Naive thymus-derived CD8-positive, alpha-beta T cell (primary cell): ENCODE measurements around the gene ACOXL. TPM values are rescaled to one million over a fixed set of nuclear protein-coding genes. Genes with fewer than 3 reads are reported as not detected.
"Not testable (repeated sequence)": the region's sequence is repeated elsewhere in the genome, so short reads cannot be mapped to it uniquely, and the experiment has no call there.

ENCODE experiments used
- ATAC-seq, 2 donors: fragments of 150-1000 bp; cut with Tn5 transposase in 1 of 2; sonication (Bioruptor Pico), chemical (Tn5 transposase) in 1 of 2; 1 replicate in 1 of 2; 2 replicates in 1 of 2; pipeline ENCODE4 v1.10.0; 2021; ENCODE audit warnings: mild to moderate bottlenecking in 2 of 2, moderate library complexity in 2 of 2
- POLR2A ChIA-PET: fragments of 350-600 bp; sonication (Branson Sonifier 250); formaldehyde crosslinking; loops from one replicate; lab custom pipeline; 2021; ENCODE audit warnings: antibody characterized with exemption; lab: Charles Lee
- DNase-seq, 10 donors: peaks; one replicate each; pipeline versions ENCODE4 v3.0.0 to v3.0.0-alpha.2; 2020 to 2022
- H3K27ac Mint-ChIP-seq, 10 donors: one replicate each; pipeline ENCODE4 v1.8.0; 2020 to 2022; ENCODE audit warnings: mild to moderate bottlenecking in 10 of 10, mixed read lengths in 10 of 10, moderate library complexity in 4 of 10, inconsistent platforms in 1 of 10
- H3K27me3 Mint-ChIP-seq, 5 donors: one replicate each; pipeline ENCODE4 v1.8.0; 2021 to 2022; ENCODE audit warnings: mixed read lengths in 5 of 5
- H3K36me3 Mint-ChIP-seq, 3 donors: one replicate each; pipeline ENCODE4 v1.8.0; 2020 to 2022; ENCODE audit warnings: mixed read lengths in 3 of 3, mild to moderate bottlenecking in 2 of 3, inconsistent platforms in 1 of 3
- H3K4me1 Mint-ChIP-seq, 4 donors: one replicate each; pipeline ENCODE4 v1.8.0; 2021 to 2022; ENCODE audit warnings: mixed read lengths in 4 of 4
- H3K4me3 Mint-ChIP-seq, 10 donors: one replicate each; pipeline ENCODE4 v1.8.0; 2020 to 2022; ENCODE audit warnings: mild to moderate bottlenecking in 10 of 10, mixed read lengths in 10 of 10, moderate library complexity in 6 of 10, inconsistent platforms in 1 of 10
- H3K9me3 Mint-ChIP-seq, 9 donors: one replicate each; pipeline ENCODE4 v1.8.0; 2020 to 2022; ENCODE audit warnings: mixed read lengths in 9 of 9, mild to moderate bottlenecking in 3 of 9, inconsistent platforms in 1 of 9, moderate library complexity in 1 of 9
- polyA plus RNA-seq, 3 donors: library from polyadenylated mRNA; unstranded; fragments of 300-500 nt; fragmentation: Illumina TruSeq; gene quantifications; one replicate each; pipeline ENCODE4 v1.2.3, GENCODE V29; 2021
- total RNA-seq, 8 experiments: library from RNA in 2 of 8; stranded (reverse) in 2 of 8; gene quantifications; one replicate each; pipeline ENCODE4 v1.2.3 and lab custom pipeline; 2021 to 2026

ACOXL gene
- total and polyA plus RNA-seq, 5 experiments from 2014 or later: not detected

DNA sequence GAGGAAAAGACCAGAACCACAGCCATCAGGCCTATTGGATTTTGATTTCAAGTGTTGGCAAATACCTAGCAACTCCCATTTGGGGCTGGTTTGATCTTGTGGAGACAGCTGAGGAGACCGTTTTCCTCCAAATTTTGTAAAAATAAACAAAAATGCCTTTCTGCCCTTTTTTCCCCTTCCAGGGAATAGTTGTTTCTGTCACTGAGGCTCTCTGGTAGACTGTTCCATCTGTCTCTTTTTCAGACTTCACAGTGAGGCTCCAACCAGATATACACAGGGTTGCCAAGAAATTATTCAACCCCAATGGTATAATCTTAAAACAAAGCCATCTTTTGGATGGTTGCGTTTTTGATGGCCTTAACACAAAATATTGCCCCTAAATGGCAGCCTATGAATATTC is 115.7 kb downstream of the ACOXL start:
- Mint-ChIP-seq H3K27ac (peak overlapping the region in 8 of 10 donors; percentile 69 to 97 (median 93)), H3K4me3 (peak overlapping the region in 2 of 10 donors; percentile 11 to 82), H3K9me3 (no peaks in the 10 kb centered on the region), H3K4me1 (peaks cover 55 to 86% (median 78%) of the 10 kb centered on the region in 4 donors), H3K36me3 (peaks cover 0 to 3% (median 0%) of the 10 kb centered on the region in 3 donors), H3K27me3 (no peaks in the 10 kb centered on the region)
- ATAC-seq (no peak), DNase-seq (no peak)
- POLR2A ChIA-PET: interaction anchor here (3.7 kb wide), 1 partner anchor 11 kb away, joined by 30 read pairs; no protein-coding TSS in a partner anchor

DNA sequence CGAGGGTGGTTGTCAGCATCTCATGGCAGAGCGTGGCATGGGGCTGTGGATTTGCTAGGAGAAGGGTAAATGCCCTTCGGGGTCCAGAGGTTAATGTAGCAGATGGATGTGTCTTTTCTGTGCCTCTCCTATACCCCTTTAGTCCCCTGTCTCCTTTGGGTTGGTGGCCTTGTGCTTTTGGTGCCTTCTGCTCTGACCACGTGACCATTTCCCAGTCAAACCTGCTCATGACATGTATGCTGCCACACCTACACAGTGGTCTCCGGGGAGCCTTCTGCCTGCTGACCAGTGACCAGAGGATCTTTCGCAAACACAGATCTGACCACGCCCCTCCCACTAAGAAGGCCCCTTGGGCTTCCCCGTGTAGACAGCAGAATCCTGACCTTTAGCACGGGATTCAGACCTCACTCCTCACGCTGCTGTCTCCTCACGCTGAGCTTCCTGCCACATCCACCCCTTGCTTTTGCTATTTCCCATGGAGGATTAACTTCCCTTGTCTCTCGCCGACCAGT is 116.2 kb downstream of the ACOXL start:
- ATAC-seq (no peak), DNase-seq (no peak)
- Mint-ChIP-seq H3K9me3 (no peaks in the 10 kb centered on the region), H3K4me1 (peaks cover 55 to 86% (median 79%) of the 10 kb centered on the region in 4 donors), H3K27me3 (no peaks in the 10 kb centered on the region), H3K27ac (peak overlapping the region in 8 of 10 donors; percentile 37 to 90 (median 78)), H3K36me3 (peaks cover 0 to 3% (median 0%) of the 10 kb centered on the region in 3 donors), H3K4me3 (peak overlapping the region in 1 of 10 donors; percentile 33)
- POLR2A ChIA-PET: interaction anchor here (3.7 kb wide), 1 partner anchor 10 kb away, joined by 30 read pairs; no protein-coding TSS in a partner anchor

DNA sequence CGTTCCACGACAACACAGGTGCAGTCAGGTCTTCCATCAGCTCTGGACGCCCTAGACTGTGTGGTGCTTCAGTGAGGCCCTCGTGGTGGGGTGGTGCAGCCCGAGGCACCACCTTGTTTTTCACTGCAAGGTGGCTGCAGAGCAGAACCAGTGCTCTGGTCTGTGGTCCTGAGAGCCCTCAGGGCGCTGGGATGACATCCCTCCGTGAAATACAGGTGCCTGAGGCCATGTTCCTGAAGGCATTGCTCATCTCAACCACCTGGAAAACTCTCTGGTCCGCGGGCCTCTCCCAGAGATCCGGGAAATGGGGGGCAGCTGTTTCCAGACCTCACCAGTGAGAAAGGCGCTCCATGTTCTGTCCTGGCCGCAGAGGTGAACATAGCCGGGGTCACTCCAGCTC is 119.2 kb downstream of the ACOXL start:
- Mint-ChIP-seq H3K27me3 (no peaks in the 10 kb centered on the region), H3K9me3 (no peaks in the 10 kb centered on the region), H3K36me3 (no peaks in the 10 kb centered on the region), H3K27ac (peak overlapping the region in 9 of 10 donors; percentile 52 to 95 (median 88)), H3K4me3 (peak overlapping the region in 3 of 10 donors; percentile 10 to 67 (median 43)), H3K4me1 (peaks cover 48 to 81% (median 74%) of the 10 kb centered on the region in 4 donors)
- POLR2A ChIA-PET: interaction anchor here (1.1 to 2.4 kb wide), 5 partner anchors 15 to 269 kb away, joined by 3 to 9 read pairs (median 5); partner anchors contain the start of gene BCL2L11
- no peak for DNase-seq
- no peak for ATAC-seq

DNA sequence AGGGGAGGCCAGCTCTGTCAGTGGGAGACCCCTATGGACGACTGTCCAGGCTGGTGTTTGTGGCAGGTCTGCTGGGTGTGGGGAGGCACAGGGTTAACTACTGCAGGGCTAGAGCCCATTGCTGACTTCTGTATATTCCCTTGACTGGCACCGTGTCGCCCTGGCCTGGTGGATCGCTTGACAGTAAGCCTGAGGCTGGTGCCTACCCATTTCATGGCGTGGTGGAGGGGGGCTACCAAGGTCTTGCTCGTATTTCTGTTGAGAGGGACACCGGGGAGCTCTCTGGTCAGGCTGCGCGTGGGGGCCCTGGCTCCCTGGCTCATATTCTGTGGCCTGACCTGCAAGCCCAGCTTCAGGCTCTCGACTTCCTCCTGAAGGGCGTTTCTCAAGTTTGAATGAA is 119.7 kb downstream of the ACOXL start:
- Mint-ChIP-seq H3K9me3 (no peaks in the 10 kb centered on the region), H3K27me3 (no peaks in the 10 kb centered on the region), H3K36me3 (no peaks in the 10 kb centered on the region), H3K4me1 (peaks cover 47 to 81% (median 69%) of the 10 kb centered on the region in 4 donors), H3K4me3 (peak overlapping the region; percentile 13 to 83 (median 63)), H3K27ac (peak overlapping the region; percentile 82 to 95 (median 89))
- ATAC-seq (no peak), DNase-seq (no peak)
- POLR2A ChIA-PET: interaction anchor here (1.1 to 2.4 kb wide), 5 partner anchors 14 to 269 kb away, joined by 3 to 9 read pairs (median 5); partner anchors contain the start of gene BCL2L11

DNA sequence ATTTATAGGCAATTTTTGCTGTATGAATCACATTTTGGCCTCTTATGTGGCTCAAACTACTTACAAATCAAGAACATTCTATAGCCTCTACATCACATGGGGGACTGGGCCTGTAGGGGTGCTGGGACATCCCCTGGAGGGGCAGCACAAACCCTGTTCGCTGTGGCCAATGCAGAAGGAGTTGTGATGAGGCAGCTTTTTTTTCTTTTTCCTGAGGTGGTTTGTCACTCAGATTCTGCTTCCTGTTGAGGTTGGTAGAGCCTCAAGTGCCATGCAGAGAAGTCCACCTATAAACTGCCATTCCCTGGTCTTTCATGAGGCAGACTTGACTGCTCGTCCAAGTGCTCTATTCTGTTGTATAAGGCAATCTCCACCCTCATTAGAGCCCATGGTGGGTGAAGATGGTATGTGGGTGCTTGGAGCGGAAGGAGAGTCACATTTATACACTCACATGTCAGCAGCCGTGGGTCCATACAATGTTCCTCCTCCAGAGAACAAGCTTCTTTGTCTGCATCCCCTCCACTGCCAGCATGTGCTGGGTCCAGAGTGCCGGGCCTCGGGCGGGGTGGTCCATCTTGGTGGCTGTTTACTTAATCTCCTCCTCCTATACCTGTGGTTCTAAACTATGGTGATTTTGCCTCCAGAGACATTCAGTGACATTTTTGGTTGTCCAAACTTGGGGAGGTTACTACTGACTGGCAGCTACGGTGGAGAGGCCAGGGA is 120.3 kb downstream of the ACOXL start:
- no peaks in the 10 kb centered on the region for H3K9me3 Mint-ChIP-seq
- peaks cover 43 to 76% (median 64%) of the 10 kb centered on the region in 4 donors for H3K4me1 Mint-ChIP-seq
- ATAC-seq: peak; percentile 84 to 88
- peak overlapping the region; percentile 13 to 83 (median 66) for H3K4me3 Mint-ChIP-seq
- POLR2A ChIA-PET: interaction anchor here (0.7 to 2.4 kb wide), 6 partner anchors 21 to 268 kb away, joined by 3 to 11 read pairs (median 6); partner anchors contain the start of gene BCL2L11
- H3K27me3 Mint-ChIP-seq: no peaks in the 10 kb centered on the region
- H3K27ac Mint-ChIP-seq: peak overlapping the region; percentile 82 to 95 (median 89)
- peak in 7 of 10 donors; percentile 43 to 66 (median 52) for DNase-seq
- H3K36me3 Mint-ChIP-seq: no peaks in the 10 kb centered on the region

DNA sequence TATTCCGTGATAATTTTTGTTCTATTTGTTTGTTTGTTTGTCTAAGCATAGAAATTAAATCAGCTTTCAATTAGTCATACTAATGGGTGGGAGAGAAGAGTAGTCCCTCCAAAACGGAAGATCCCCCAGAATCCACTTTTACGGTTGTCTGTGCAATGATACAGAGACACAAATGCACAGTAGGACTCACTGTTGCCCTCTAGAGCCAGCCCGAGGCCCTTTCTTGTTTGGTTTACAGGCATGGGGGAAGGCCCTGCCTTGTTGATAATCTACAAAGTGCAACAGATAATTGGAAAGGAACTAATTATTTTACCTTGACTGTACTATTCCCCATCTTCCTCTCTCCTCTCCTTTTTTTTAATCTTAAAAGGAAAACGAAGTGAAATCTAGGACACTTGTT is 121.1 kb downstream of the ACOXL start:
- no peaks in the 10 kb centered on the region for H3K27me3 Mint-ChIP-seq
- H3K4me1 Mint-ChIP-seq: peaks cover 43 to 81% (median 65%) of the 10 kb centered on the region in 4 donors
- peak in 8 of 10 donors; percentile 37 to 73 (median 50) for DNase-seq
- peak overlapping the region in 9 of 10 donors; percentile 2 to 83 (median 67) for H3K4me3 Mint-ChIP-seq
- no peaks in the 10 kb centered on the region for H3K36me3 Mint-ChIP-seq
- ATAC-seq: no peak
- no peaks in the 10 kb centered on the region for H3K9me3 Mint-ChIP-seq
- H3K27ac Mint-ChIP-seq: peak overlapping the region; percentile 76 to 95 (median 86)
- POLR2A ChIA-PET: interaction anchor here (0.7 to 2.4 kb wide), 5 partner anchors 20 to 267 kb away, joined by 3 to 11 read pairs (median 4); partner anchors contain the start of gene BCL2L11

DNA sequence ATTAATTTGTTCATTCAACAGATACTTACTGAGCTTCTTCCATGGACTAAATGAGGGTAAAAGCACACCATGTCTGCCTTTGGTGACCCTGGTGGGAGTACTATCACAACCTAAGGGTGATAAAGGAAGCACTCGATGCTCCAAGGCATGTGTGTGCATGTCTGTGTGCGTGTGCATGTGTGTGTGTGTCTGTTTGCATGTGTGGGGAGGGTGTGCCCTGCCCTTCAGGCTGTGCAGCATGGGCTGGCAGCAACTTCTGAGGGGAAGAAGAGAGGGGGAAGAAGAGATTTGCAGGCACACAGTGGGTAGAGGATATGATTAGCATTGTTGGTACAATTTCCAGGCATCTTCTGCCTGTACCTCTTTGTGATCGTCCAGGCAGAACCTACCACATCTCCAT is 121.6 kb downstream of the ACOXL start:
- Mint-ChIP-seq H3K27me3 (no peaks in the 10 kb centered on the region), H3K4me3 (peak overlapping the region in 1 of 10 donors; percentile 3), H3K27ac (peak overlapping the region; percentile 38 to 95 (median 79)), H3K9me3 (no peaks in the 10 kb centered on the region), H3K36me3 (no peaks in the 10 kb centered on the region), H3K4me1 (peaks cover 42 to 81% (median 66%) of the 10 kb centered on the region in 4 donors)
- POLR2A ChIA-PET: interaction anchor here (1.0 to 1.5 kb wide), 3 partner anchors 19 to 42 kb away, joined by 4 to 11 read pairs (median 4); no protein-coding TSS in a partner anchor
- no peak for DNase-seq
- no peak for ATAC-seq

DNA sequence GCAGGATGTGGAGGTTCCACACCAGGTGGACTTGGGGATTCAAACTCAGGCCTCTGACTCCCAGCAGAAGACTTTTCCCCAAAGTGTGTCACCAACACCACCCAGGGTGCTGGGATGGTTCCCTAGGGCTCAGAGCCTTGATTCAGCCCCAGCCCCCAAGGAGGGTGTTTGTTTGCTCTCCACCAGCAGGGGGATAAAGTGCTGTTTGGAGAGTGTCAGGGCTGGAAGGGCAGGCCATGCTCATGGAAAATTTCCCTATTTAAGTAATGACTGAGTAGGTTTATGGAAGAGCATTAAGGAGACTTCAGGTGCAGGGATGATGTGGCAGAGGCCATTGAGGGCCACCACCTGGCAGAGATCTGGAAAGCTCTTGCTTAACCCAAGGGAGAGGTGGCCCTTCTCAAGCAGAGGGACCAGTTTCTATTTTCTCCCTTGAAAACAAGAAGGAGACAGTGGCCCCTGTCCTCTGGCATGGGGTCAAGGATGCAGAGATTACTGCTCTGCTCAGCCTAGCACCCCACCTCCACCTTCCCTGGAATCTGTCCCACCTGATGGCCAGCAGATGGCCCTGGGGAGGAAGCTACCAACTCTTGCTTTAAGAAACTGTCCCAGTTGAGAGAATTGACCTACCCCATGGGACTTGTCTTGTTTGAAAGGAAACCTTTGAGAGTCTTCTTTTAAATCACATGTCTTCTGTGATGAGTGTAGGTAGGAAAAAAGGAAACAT is 122.1 kb downstream of the ACOXL start:
- POLR2A ChIA-PET: interaction anchor here (1.0 to 1.5 kb wide), 3 partner anchors 19 to 42 kb away, joined by 4 to 11 read pairs (median 4); no protein-coding TSS in a partner anchor
- DNase-seq: no peak
- no peak for ATAC-seq

DNA sequence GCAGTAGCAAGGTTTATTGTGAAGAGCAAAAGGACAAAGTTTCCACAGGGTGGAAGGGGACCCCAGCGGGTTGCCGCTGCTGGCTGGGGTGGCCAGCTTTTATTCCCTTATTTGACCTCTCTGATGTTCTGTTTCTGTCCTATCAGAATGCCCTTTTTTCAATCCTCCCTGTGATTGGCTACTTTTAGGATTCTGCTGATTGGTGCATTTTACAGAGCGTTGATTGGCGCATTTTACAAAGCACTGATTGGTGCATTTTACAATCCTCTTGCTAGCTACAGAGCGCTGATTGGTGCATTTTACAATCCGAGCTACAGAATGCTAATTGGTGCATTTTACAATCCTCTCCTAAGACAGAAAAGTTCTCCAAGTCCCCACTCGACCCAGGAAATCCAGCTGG is 123.5 kb downstream of the ACOXL start:
- H3K27ac Mint-ChIP-seq: peak overlapping the region in 5 of 10 donors; percentile 48 to 95 (median 55)
- H3K36me3 Mint-ChIP-seq, POLR2A ChIA-PET, H3K4me3 Mint-ChIP-seq, H3K9me3 Mint-ChIP-seq, DNase-seq, H3K27me3 Mint-ChIP-seq, ATAC-seq: not testable (repeated sequence)
- peaks cover 49 to 85% (median 74%) of the 10 kb centered on the region in 4 donors for H3K4me1 Mint-ChIP-seq

More for the DNA sequence above, 122.1 kb downstream of the ACOXL start:
- no peaks in the 10 kb centered on the region for H3K9me3 Mint-ChIP-seq
- H3K27me3 Mint-ChIP-seq: no peaks in the 10 kb centered on the region
- H3K27ac Mint-ChIP-seq: peak overlapping the region in 8 of 10 donors; percentile 16 to 95 (median 80)
- H3K4me3 Mint-ChIP-seq: no peak overlapping the region
- peaks cover 44 to 81% (median 68%) of the 10 kb centered on the region in 4 donors for H3K4me1 Mint-ChIP-seq
- H3K36me3 Mint-ChIP-seq: no peaks in the 10 kb centered on the region

DNA sequence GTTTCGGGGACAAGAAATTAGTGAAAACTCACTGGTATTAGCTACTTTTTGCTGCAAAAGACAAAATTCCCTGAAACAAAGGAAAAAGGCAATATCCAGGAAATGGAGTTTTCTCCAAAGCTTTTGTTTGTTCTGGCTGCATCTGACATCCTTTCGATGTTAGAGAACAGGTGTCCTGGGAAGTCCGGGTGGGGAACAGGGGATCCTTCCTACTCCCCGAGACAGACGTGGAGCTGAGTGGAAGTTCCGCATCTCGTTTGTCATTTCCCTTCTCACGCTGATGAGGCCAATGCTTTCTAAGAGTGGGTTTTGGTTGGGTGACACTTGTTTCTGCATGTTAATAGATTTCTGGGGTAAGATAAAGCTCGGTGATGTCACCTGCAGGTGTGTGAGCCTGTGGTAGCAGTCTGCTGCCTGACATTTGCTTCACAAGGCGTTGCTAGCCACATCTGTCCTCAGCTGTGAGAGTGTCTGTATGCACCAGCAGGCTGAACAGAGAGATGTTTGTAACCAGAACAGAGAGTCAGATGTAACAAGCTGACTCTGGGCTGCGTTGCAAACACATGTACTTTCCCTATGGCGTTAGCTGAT is 125.9 kb downstream of the ACOXL start:
- H3K27ac Mint-ChIP-seq: peak overlapping the region; percentile 90 to 98 (median 96)
- H3K4me1 Mint-ChIP-seq: peaks cover 32 to 65% (median 59%) of the 10 kb centered on the region in 4 donors
- H3K36me3 Mint-ChIP-seq: no peaks in the 10 kb centered on the region
- no peaks in the 10 kb centered on the region for H3K27me3 Mint-ChIP-seq
- ATAC-seq (peak; percentile 95 to 96), DNase-seq (peak; percentile 38 to 92 (median 84))
- POLR2A ChIA-PET: interaction anchor here (0.8 to 2.3 kb wide), 9 partner anchors 11 to 263 kb away, joined by 3 to 30 read pairs (median 6); partner anchors contain the start of gene BCL2L11
- peak overlapping the region; percentile 66 to 86 (median 82) for H3K4me3 Mint-ChIP-seq
- no peaks in the 10 kb centered on the region for H3K9me3 Mint-ChIP-seq

DNA sequence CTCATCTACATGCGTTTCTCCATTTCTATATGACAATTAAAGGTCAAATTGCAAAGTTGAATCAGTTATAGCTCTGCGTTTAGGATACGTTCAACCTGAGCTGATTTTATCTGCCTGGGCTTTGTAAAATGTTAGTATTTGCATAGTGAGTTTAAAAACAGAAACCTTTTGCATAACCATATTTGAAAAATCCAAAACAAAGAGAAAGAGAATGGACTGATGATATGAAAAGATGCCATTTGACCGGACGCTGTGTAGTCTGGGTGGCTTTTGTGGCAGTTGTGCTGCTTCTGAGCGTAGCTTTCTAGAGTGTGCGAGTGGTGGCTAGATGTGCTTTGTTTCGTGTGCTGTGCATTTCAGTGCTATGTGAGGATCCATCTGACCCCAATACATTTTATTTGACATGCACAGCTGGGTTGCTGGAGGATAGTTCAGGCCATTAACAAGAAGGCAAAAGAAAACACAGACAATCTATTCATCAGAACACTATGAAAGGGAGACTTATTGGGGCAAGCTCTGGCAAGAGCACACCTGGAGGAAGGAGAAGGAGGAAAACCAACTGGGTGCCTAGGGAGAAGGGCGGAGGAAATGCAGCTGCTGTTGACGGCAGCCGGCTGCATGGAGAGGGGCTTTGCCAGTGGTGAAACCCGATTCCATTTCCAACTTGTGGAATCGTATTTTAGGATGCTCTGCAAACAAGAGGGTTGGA is 126.8 kb downstream of the ACOXL start:
- POLR2A ChIA-PET: interaction anchor here (0.8 to 2.3 kb wide), 9 partner anchors 10 to 262 kb away, joined by 3 to 30 read pairs (median 7); partner anchors contain the start of gene BCL2L11
- no peaks in the 10 kb centered on the region for H3K27me3 Mint-ChIP-seq
- H3K4me1 Mint-ChIP-seq: peaks cover 25 to 58% (median 51%) of the 10 kb centered on the region in 4 donors
- H3K36me3 Mint-ChIP-seq: no peaks in the 10 kb centered on the region
- H3K9me3 Mint-ChIP-seq: no peaks in the 10 kb centered on the region
- DNase-seq (no peak), ATAC-seq (peak in 1 of 2 donors; percentile 7)
- peak overlapping the region; percentile 66 to 86 (median 82) for H3K4me3 Mint-ChIP-seq
- peak overlapping the region; percentile 90 to 98 (median 96) for H3K27ac Mint-ChIP-seq
